ENCODE data around the gene KCTD16.
A peak's percentile ranks its signal among the peaks of the same experiment; 100 is the strongest.

The KCTD16 gene

DNA sequence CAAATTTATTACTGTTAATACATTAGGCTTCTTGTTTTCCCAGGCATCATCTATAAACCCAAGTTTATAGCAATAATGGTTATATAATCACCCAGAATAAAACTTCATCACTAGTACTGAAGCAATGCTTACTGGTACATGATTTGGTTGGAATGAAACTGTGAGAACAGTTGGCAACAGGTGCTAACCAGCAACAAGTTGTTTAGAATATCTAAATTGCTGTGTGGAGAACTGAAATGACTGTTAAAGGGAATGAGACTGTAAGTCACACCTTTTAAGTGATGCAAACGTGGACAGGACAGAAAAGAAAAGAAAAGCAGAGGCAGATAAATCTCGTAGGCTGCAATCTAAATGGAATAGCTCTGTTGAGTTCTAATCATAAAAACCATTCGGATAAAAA is 2.7 kb upstream of the KCTD16 start:
- no peak for DNase-seq

DNA sequence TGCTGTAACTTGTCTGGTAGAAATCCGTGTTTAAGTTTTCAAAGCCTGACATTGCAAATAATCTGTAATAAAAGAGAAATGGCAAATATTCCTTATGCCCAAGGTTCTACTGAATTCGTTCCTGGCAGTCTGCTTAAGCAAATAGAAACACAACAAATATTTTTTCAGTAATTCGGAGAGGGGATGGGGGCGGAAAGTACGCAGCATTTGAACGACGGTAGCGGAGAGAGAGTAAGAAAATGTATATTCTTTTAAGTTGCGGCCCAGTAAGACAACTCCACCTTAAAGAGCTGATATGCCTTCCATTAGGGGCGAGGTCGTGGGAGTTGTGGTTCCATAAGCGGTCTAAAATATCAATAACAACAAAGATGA is 783 bp upstream of the KCTD16 start:
- DNase-seq = no peak

DNA sequence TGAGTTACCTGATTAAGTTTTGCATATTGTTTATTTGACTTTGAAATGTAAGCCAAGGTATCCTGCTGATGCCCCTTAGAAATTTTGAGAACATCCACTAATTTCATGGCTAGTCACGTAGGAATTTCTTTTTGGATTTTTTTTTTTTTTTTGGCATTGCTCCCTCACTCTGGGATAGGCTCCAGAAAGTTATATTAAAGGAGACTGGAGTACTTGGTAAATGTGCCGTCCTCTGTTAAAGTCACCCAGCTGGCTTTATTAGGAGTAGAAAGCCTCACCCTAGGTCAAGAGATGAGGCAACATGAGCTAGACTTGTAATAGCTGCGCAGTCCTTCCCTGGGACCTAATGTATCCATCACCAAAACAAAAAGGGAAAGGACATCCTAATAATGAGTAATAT is 3.1 kb downstream of the KCTD16 start:
- DNase-seq = no peak

DNA sequence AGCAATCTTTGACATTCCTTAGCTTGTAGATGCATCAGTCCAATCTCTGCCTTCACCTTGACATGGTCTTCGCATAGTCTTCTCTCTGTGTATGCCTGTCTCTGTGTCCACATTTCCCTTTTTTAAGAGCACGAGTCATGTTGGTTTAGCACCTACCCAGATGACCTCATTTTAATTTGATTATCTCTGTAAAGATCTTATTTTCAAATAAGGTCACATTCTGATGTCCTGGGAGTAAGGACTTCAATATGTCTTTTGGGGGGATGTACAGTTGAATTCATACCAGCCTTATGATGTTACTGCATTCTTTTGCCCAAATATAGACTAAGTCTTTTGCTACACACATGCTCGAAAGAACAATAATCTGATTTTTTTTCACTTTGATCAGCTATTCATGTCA is 6.9 kb downstream of the KCTD16 start:
- DNase-seq = no peak

DNA sequence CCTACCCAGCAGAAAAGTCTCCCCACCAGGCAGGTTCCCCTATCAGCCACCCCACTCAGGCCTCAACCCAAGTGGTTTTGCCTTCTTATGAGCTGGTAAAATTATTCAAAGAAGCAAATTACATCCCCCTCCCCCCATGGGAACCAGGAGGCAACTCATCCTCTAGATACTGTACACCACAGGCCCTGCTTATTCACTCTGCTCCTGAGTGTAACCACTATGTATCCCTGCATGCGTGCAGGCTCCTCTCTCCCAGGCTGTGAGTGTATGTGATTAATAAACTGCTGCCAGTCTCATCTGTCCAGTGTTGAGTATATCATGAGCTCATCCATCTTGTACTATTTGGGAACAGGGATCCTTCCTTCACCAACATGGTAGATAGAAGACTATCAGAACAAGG is 8.6 kb downstream of the KCTD16 start:
- DNase-seq = no peak

DNA sequence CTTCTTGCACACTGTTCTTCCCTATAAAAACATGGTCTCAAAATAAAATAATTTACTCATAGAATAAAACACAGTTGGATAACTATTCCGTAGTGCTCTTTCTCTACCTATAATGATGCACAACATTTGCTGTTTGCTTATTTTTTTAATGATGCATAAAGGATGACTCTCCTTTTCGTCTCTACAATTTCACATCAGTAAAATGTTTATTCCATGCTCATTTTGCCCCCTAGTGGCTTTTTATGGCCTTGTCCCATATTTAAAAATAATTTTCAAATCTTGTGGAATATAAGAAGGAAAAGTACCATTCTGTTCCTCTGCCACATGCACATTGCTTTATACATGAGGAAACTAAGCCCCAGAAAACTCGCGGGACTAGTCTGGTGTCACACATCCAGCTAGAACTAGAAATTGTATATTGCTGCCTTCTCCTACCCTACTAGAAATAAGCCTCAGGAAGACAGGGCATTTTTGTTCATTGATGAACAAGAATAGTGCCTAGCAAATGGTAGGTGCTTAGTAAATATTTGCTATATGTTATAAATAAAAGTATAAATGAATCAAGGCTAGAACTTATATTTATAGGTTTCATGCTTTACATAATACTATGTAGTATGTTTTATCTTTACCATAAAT is 12.7 kb downstream of the KCTD16 start:
- peak in 1 of 2 donors; percentile 60 for DNase-seq

DNA sequence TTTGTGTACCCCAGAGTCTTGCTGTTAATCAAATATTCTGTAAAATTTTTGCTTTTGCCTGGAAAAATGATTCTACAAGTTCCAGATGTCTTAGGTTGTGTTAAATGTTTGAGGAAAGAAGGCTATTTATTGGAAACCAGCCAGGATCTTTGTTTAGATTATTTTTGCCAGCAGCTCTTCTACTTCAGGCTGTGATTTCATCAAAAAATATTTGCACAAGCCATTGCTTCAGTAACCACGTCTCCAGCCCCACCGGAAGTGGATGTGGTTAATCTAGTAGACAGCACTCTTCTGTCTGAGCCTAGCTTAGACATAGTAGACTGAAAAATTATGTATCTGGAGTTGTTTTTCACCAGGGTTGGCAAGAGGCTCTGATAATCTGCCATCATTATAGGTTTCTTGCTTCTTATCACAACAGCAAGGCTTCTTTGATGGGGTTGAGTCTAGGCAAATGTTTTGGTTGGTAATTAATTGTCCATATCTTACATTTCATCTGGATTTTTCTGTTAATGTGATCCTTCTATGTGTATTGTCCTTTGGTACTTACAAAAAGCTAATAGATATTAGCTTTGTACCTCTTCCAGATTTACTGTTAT is 17.1 kb downstream of the KCTD16 start:
- peak; percentile 88 to 89 for DNase-seq

DNA sequence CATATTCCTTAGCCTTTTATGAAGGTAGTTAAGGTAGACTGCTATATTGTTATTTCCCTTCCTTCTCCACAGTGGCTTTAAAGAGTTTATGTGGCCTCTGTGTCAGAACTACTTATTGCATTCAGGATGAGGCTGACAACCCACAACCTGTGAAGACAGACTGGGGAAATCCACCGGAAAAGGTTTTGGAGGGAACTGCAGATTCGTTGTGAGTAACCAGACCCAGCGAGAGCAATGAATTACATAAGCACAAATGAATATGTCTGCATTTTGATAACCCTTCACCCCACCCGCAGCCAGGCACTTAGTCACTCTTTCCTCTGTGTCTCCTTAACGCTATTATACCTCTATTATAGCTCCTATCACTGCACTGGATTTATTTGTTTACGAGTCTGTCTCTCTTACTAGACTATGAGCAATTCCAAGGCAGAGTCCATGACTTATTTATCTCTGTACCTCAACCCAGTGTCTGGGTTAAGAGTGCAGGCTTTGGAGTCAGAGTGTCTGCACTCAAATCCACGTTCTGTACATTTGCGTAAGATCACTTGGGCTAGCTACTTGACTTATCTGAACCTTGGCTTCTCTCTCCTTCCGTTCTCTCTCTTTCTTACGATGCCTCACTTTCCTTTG is 19.2 kb downstream of the KCTD16 start:
- peak; percentile 89 to 93 for DNase-seq

DNA sequence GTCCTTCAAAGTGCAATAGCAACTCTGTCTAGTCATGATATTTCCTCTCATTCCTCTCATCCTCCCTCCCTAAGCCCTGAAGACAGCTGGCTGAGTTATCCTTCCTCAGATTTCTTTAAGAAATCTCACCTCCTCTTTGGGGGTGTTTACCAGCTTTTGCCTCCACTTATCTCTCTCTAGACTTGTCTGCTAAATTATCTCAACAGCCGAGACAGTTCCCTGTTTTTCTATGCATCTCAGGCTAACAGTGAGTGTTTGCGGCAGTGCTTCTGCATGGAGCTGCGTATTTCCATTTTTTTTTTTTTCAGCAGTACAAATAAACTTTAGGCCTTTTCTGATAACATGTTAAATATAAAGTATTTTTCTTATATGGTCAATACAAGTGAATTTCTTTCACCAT is 20.9 kb downstream of the KCTD16 start:
- no peak for DNase-seq

DNA sequence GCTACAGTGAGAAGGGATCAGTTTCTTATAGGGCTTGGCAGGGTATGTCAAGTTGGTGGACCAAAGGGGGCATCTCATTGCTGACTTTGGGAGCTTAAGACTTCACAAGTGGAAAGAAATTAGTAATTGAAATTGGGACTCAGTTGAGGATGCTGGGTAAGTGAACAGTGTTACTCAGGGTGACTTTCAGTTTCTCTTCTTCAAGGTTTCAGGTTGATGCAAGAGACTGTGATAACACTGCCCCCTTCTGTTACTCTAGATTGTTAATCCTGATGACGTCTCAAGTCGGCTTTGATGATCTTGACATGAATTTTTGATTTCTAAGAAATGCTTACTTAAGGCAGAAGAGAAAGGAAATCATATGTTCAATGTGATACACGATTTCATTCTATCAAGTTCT is 21.3 kb downstream of the KCTD16 start:
- DNase-seq = peak; percentile 68 to 93

DNA sequence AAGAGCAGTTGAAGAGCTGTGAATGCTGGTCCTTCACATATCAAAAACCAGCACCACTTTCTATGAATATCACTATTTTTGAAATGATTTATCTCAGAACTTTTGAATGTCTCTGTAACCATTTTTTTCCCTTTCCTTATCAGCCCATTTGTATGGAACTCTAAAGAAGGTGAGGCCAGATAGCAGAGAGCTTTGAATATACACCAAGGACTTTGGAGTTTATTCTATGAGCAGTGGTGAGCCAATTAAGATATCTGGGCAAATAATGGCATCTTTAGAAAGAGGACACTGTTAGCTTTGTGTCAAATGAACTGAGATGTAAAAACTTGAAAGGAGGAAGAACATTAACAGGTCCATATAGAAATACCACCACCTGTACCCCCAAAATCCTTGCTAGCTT is 22.0 kb downstream of the KCTD16 start:
- DNase-seq = no peak

DNA sequence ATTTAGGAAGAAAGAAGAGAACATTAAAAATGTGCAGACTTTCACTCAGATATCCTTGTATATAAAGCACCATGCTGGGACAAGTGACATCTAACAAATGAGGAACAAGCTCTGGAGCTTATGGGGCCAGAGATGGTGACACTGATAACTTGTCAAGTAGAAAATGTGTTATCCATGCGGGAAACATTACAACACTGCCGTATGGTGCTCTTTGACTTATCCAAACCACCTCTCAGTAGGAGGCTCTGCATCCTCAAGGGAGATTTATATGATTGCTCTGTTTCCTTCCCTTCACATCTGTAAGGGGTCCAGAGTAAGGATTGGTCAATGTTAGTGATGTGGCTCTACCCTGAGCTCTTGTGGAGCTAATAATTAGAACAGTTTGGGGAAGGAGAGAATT is 23.5 kb downstream of the KCTD16 start:
- no peak for DNase-seq

DNA sequence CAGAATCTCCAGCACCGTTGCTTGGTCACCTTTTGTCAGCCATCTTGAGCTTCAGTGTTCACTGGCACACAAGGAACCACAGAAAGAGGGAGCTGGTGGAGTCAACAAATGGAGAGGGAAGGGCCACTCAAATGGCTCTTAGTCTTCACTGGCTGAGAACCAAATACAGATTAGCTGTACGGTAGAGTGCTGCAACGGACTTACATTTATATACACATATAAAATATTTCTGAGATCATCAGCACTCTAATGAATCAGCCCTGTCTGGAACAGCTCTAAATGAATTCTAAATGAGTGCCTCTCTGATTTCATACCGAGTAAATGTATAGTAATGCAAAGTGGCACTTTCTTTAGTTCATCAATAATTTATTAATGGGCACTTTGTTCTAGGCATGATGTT is 24.8 kb downstream of the KCTD16 start:
- no peak for DNase-seq

DNA sequence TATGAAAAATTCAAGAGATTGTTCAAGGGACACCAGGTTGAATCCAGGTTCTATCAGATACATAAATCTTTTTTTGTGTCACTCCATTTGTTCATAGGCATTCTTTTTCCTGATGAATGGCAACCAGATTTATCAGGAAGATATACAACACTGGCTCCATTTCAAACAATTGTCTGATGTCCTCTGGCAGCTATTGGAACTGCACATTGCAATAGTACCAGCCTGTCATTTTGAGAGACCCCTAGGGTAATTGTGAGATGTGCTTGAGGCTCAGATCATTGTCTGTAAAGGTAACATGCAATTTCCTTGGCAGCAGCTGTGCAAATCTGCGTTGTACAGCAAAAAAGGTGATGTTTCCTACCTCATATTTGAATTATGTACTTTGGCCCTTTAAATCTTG is 25.9 kb downstream of the KCTD16 start:
- DNase-seq = no peak

DNA sequence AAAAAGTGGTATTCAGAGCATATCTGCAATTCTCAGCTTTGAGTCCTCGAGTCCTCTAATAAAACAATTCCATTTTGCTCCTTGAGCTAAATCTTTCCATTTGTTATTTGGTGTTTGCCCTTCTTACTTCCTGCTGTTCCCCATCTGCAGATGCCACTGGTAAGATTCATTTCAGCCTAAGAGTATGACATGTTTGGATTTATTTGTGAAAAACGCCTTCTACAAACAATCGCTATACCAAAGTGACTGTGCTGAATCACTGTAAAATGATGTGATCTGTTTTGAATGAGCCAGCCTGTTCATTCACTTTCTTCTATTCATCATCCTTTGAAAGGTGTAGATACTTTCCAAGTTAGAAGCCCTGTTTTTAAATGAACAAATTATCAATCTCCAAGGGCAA is 27.7 kb downstream of the KCTD16 start:
- DNase-seq = no peak

DNA sequence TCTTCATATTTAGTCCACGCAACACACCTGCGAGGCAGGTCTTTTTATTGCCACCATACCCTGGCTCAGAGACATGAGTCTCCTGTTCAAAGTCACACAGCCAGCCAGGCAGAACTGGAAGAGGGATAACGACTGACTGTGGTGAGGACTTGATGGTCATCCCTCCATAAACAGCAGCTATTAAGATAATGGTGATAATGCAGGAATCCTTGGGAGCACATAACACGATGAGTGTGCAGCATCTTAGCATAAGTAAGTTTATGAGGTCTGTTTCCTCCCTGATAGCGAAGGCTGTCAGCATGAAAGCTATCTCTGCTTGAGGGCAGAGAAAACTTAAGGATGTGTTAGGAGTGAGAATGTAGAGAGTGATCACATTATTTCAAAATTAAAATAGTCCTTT is 30.9 kb downstream of the KCTD16 start:
- DNase-seq = no peak

DNA sequence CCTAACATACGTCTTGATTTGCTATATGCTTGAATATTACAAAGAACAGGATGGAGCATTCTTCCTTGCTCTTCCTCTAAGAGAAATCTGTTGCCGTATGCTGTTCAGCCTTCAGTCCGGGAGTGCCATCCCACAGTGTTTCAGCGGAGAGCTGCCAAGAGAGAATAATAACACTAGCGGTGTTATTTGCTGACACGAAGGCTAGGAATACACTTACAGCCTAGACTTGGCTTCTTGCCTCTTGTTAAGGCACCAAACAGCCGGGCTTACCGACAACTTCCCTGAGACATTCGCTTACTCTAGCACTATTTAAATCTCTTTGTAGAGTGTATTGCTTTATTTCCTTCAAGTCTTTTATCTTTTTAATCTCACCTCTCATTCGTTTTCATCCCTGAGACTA is 31.4 kb downstream of the KCTD16 start:
- DNase-seq = no peak

DNA sequence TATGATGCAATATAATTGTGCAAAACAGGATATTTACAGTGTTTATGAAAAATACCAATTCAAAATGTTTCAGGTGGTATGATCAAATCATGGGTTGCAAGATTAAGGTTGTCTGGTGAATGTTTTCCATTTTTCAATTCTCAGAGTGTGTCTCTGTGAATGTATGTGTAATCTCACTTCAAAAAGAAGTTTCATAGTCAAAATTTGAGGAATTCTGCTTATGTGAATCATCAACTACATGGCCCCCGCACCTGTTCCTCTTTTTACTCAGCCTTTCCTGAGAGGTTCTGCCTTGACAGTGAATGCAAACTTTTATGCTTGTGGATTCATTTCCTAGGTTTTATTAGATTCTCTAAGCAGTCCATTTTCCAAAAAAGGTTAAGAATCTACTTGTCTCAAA is 32.1 kb downstream of the KCTD16 start:
- DNase-seq = no peak

DNA sequence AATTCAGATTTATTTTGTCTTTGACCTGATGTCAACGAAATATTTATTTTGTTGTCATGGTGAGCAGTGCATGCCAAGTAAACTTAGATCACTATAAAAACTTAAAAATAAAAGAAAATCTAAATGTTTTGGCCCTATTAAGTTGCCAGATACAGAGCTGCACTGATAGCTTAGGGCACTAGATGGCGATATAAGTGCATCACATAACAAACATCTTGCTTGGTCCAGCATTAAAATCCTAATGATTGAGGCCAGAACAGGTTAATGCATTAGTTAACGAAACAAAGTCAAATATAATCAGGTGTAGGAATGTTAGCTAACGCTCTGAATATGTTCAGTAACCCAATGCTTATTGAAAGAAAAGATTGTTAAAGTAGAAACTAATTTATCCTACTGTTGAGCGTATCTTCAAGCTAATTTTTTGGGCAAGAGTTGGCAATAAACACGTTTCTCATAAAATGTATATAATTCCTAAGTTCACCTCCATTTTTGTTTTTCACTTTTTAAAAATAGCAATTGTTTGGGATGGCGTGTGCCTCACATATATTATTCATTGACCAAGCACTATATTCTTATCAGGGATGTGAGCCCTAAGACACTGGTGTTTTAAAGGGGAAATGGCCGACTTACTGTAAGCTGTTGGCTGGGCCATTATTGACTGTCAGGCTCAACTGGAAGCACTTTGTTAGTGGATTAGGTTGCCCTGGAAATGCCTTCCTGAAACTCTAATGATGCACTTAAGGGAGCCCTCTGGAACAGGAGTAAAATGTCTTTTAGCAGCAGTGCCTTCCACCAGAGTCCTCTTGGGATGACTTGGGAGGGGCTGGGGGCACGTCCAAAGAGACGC is 33.3 kb downstream of the KCTD16 start:
- DNase-seq = peak; percentile 31 to 59

DNA sequence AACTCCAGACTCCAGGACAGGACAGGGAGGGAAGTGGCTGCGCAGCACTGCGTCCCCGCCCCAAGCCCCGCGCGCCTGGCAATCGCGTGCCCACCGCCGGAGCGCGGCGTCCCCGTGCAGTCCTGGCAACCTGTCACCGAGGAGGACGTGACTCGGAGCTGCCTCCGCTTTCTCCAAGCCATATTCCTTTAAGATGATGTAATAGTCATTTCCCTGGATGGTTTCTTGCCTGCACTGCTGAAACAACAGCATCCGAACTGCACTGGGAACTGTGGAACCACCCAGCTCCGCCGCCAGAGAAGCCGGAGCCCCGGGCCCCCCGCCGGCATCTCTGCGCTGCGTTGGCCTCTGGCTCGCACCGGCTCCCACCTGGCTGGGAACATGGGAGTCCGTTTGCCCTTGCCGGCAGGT is 34.5 kb downstream of the KCTD16 start:
- DNase-seq = no peak

DNA sequence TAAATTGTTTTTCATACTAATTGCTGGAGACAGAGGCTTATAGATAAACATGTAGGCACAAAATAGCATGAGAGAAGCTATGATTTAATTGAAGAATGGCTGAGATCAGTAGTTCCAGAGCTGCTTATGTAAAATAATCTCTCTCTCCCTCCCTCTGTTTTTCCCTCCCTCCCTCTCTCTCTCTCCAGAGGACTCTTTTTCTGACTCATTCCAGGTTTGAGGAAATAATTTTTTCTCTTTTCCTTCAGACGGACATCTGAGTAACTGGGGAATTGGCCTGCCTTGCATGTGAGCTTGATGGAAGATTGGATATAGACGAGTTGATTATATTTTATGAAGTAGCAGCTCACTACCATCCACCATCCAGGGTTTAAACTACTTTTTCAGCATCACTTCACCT is 35.5 kb downstream of the KCTD16 start:
- DNase-seq = no peak

DNA sequence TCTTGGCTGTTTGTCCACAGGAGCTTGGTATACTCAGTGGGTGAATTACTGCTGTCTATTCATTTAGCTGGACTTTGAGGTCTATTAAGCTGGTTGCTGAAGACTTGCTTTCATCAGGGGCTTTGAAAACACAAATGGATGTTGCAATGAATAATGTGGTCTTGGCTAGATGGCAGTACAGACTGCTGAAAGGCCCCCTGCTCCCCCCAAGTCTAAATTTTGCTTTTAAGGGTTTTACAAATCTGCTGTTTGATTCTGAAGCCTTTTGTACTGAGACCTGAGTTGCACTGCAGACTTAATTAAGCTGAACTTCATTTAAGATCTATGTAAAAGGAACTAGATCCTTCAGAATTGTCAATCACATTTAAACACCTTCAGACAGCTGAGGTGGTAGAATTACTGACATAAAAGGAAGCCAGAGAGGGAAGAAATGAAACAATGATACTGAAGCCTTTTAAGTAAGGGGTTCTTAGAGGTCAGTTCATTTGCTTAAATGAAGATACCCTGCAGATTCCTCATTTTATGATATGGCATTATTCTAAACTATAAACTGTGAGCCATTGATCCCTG is 37.3 kb downstream of the KCTD16 start:
- DNase-seq = no peak

DNA sequence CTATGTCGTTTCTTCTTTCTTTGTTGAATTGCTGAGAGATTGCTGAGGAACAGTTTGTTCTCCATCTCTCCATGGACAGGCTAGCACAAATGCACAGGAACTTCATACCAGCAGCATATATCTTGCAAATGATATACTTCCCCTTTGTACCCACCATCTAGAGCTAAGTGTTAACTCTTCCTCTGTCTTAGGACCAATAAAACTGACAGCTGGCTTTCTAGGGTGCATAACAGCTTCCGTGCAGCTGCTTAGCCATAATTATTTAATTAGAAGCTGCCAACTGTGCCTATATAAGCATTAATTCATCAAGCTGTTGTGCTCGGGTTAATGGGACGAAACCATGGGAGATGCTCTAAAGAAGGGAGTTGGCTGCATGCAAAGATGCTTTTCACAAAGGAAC is 38.7 kb downstream of the KCTD16 start:
- DNase-seq = no peak

DNA sequence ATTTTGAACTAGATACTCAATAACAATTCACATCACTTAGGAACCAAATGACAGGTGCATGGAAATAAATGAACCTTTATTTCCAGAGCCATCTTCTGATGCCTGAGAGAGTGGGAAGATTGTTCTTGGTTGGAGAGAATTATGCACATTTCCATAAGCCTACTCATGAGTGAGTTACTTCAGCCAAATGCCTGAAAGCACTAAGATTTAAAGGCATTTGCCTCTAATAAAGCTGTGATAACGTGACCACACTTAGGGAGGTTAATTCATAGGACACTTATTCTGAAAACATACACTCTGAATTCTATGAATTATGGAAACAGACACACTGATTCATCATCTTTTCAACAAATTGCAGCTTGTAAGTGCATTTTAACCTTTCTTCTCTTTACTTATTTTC is 40.0 kb downstream of the KCTD16 start:
- no peak for DNase-seq

Data from CD4-positive, alpha-beta T cell treated with Interleukin-4 for 1 hour (primary cell).